ENCODE data around the gene FBLN1. TPM values are rescaled to one million over a fixed set of nuclear protein-coding genes. Genes with fewer than 3 reads are reported as not detected.
"Not testable (repeated sequence)": the region's sequence is repeated elsewhere in the genome, so short reads cannot be mapped to it uniquely, and the experiment has no call there.

Gene FBLN1
- total RNA-seq, 1 donor from 2014 or later, result 307 TPM

GRCh38 chr22:45599836-45600577, 97.3 kb downstream of the FBLN1 start:
- intact Hi-C loops (cut with DNase I), result no loop called here
- Histone ChIP-seq H3K27me3 (ENCODE audit: low read depth) (no peaks in the 10 kb centered on the region), H3K36me3 (no peaks in the 10 kb centered on the region), H3K27ac (no peak overlapping the region), H3K4me1 (no peaks in the 10 kb centered on the region), H3K9me3 (no peaks in the 10 kb centered on the region), H3K4me3 (no peak overlapping the region)
- DNase-seq (peak; percentile 35), ATAC-seq (no peak)
- TF ChIP-seq, protein P1, sequence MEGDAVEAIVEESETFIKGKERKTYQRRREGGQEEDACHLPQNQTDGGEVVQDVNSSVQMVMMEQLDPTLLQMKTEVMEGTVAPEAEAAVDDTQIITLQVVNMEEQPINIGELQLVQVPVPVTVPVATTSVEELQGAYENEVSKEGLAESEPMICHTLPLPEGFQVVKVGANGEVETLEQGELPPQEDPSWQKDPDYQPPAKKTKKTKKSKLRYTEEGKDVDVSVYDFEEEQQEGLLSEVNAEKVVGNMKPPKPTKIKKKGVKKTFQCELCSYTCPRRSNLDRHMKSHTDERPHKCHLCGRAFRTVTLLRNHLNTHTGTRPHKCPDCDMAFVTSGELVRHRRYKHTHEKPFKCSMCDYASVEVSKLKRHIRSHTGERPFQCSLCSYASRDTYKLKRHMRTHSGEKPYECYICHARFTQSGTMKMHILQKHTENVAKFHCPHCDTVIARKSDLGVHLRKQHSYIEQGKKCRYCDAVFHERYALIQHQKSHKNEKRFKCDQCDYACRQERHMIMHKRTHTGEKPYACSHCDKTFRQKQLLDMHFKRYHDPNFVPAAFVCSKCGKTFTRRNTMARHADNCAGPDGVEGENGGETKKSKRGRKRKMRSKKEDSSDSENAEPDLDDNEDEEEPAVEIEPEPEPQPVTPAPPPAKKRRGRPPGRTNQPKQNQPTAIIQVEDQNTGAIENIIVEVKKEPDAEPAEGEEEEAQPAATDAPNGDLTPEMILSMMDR (IDR thresholded peaks at IDR 0.05), result no peak

GRCh38 chr22:45600790-45601730, 98.4 kb downstream of the FBLN1 start:
- Histone ChIP-seq H3K27ac (no peak overlapping the region), H3K27me3 (ENCODE audit: low read depth) (no peaks in the 10 kb centered on the region), H3K9me3 (no peaks in the 10 kb centered on the region), H3K4me3 (no peak overlapping the region), H3K4me1 (no peaks in the 10 kb centered on the region), H3K36me3 (no peaks in the 10 kb centered on the region)
- peak; percentile 24 for DNase-seq
- TF ChIP-seq, protein P1 (IDR thresholded peaks at IDR 0.05), result no peak
- ATAC-seq, result no peak
- intact Hi-C loops (cut with DNase I), result no loop called here

- intact Hi-C loops (cut with DNase I), result no loop called here
- no peak for ATAC-seq
- no peaks in the 10 kb centered on the region for H3K27me3 ChIP-seq (ENCODE audit: low read depth)
- no peaks in the 10 kb centered on the region for H3K4me1 ChIP-seq
- no peaks in the 10 kb centered on the region for H3K36me3 ChIP-seq
- DNase-seq, result peak; percentile 22
- H3K27ac ChIP-seq, result no peak overlapping the region
- no peak overlapping the region for H3K4me3 ChIP-seq
- TF ChIP-seq, protein P1 (IDR thresholded peaks at IDR 0.05), result no peak
- no peaks in the 10 kb centered on the region for H3K9me3 ChIP-seq
Measured at GRCh38 chr22:45602004-45602733, 99.5 kb downstream of the FBLN1 start.

DNA sequence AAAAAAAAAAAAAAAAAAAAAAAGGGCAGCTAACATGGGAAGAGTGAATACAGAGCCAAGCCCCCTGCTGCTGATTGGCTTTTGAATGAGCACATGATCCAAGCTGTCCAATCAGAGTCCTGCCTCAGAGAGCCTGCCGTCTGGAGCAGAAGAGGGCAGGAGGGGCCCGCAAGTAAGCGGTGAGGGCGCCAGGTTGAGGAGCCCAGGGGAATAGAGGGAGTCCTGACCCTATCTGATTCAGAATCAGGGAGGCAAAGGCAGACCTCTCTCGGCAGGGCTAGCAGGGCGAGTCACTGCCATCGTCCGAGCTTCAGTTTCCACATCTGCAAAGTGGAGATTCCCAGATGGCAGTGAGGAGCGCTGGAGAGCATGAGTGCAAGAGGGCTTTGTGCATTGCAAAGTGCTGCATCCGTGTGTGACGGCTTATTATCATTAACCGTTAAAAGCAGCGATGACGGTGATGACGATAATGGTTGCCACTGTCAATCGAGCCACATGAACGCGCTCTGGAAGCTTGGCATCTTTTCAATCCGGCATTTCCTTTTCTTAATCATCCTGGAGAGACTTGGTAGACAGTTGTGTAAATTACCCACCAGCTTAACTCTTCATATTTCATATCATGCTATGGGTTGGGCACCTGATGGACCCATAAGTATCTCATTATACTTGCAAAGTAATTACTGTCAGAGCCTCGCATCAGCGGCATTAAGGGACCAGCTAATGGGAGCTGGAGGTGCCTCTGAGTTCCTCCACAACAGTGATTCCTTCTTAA, 100.3 kb downstream of the FBLN1 start:
- Histone ChIP-seq H3K4me3 (no peak overlapping the region), H3K36me3 (no peaks in the 10 kb centered on the region), H3K27me3 (ENCODE audit: low read depth) (no peaks in the 10 kb centered on the region), H3K9me3 (no peaks in the 10 kb centered on the region), H3K4me1 (no peaks in the 10 kb centered on the region), H3K27ac (no peak overlapping the region)
- intact Hi-C loops (cut with DNase I), result no loop called here
- ATAC-seq, result no peak
- DNase-seq, result peak; percentile 34
- TF ChIP-seq, protein P1 (IDR thresholded peaks at IDR 0.05), result no peak

DNA sequence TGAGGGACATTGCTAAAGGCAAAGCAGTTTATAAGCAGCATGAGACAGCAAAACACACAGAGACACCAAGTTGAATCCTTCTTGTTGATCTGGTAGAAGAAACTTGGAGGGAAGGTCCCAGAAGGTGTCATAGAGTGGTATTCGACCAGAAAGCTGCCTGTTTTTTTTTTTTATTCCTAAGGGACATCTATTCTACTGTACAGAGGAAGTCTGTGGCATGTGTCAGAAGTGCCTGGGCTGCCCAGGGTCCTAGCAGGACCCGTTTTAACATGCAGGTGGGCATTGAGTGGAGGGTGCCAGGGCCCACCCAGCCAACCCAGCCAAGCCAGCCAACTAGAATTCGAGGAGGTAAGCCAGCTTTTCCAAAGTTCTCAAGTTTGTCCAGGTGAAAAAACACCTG, 100.9 kb downstream of the FBLN1 start:
- TF ChIP-seq, protein P1 (IDR thresholded peaks at IDR 0.05), result no peak
- peak; percentile 9 for DNase-seq
- no peak for ATAC-seq
- Histone ChIP-seq H3K9me3 (no peaks in the 10 kb centered on the region), H3K27me3 (ENCODE audit: low read depth) (no peaks in the 10 kb centered on the region), H3K4me1 (no peaks in the 10 kb centered on the region), H3K36me3 (no peaks in the 10 kb centered on the region), H3K27ac (no peak overlapping the region), H3K4me3 (no peak overlapping the region)
- intact Hi-C loops (cut with DNase I), result no loop called here

GRCh38 chr22:45608045-45608444, 105.4 kb downstream of the FBLN1 start:
- H3K4me3 ChIP-seq; H3K27ac ChIP-seq; H3K36me3 ChIP-seq; H3K27me3 ChIP-seq (ENCODE audit: low read depth); H3K4me1 ChIP-seq; intact Hi-C loops (cut with DNase I); ATAC-seq; H3K9me3 ChIP-seq: not testable (repeated sequence)
- DNase-seq, result peak; percentile 3
